Stomach (tissue), 9 donors: ENCODE results near the gene NDUFB6. TPM values are rescaled to one million over a fixed set of nuclear protein-coding genes. Genes with fewer than 3 reads are reported as not detected.

Experiments
- DNase-seq, 2 donors: peaks; one replicate each; pipeline versions ENCODE4 v3.0.0 to v3.0.0-alpha.2; 2013 to 2019
- H3K27ac ChIP-seq, 5 donors: fragments of 200-600 bp in 4 of 5; sonication (generic) in 4 of 5; one replicate each; pipeline ENCODE4 v1.5.1; 2013 to 2019; ENCODE audit warnings: mild to moderate bottlenecking in 1 of 5, moderate library complexity in 1 of 5
- H3K27me3 ChIP-seq, 3 donors: fragments of 200-600 bp; sonication (generic); one replicate each; pipeline ENCODE4 v1.5.1; 2017 to 2019; ENCODE audit warnings: mixed run types in 1 of 3
- H3K36me3 ChIP-seq, 4 donors: fragments of 200-600 bp; sonication (generic); 1 replicate in 3 of 4; 2 replicates in 1 of 4; pipeline ENCODE4 v1.5.1; 2016 to 2019
- H3K4me1 ChIP-seq, 4 donors: fragments of 200-600 bp; sonication (generic); one replicate each; pipeline ENCODE4 v1.5.1; 2016 to 2019
- H3K4me3 ChIP-seq, 4 donors: fragments of 200-600 bp; sonication (generic) in 3 of 4; one replicate each; pipeline ENCODE4 v1.5.1; 2016 to 2019; ENCODE audit warnings: mild to moderate bottlenecking in 1 of 4
- H3K9me3 ChIP-seq, 4 donors: fragments of 200-600 bp; sonication (generic); one replicate each; pipeline ENCODE4 v1.5.1; 2016 to 2019
- CTCF ChIP-seq, 7 experiments: fragments of 450-650 bp in 4 of 7; fragments of 200-600 bp in 3 of 7; sonication (generic) in 3 of 7; IDR thresholded peaks; one replicate each; pipeline ENCODE4 v1.5.1; 2016 to 2019; ENCODE audit warnings: antibody characterized with exemption in 7 of 7, control low read depth in 2 of 7, mild to moderate bottlenecking in 1 of 7
- EP300 ChIP-seq: sonication (generic); formaldehyde crosslinking; IDR thresholded peaks from one replicate; pipeline ENCODE4 v1.6.1; 2017; ENCODE audit warnings: antibody characterized with exemption
- POLR2A ChIP-seq, 4 donors: fragments of 450-650 bp; IDR thresholded peaks; one replicate each; pipeline ENCODE4 v1.6.1; 2016; ENCODE audit warnings: antibody characterized with exemption in 4 of 4, control low read depth in 2 of 4, mild to moderate bottlenecking in 1 of 4, moderate library complexity in 1 of 4
- POLR2AphosphoS5 ChIP-seq, 3 donors: sonication (generic); formaldehyde crosslinking; IDR thresholded peaks; one replicate each; pipeline ENCODE4 v1.6.1; 2016; ENCODE audit warnings: antibody characterized with exemption in 3 of 3
- WGBS, 5 donors: extraction: QIAGEN DNeasy Blood & Tissue Kit in 3 of 5; methylation state at CpG; one replicate each; pipeline versions ENCODE4 v1.1.5 to v1.1.7; 2013 to 2018; 5-methylcytosine and 5-hydroxymethylcytosine counted together
- intact Hi-C: fragments of 100-400 bp; cut with DNase I; formaldehyde crosslinking; loops from one replicate; pipeline ENCODE4 v1.15.1; 2023; ENCODE audit warnings: low total_unique reads
- polyA plus RNA-seq, 3 donors: library from polyadenylated mRNA; stranded (reverse); fragments of 200-250 nt; gene quantifications; one replicate each; pipeline ENCODE4 v1.2.3, GENCODE V29; 2013
- total RNA-seq, 5 donors: library from RNA; depleted of rRNA; stranded (reverse); fragments of >200 nt; gene quantifications; one replicate each; pipeline versions ENCODE4 v1.1.0 to v1.2.3, GENCODE V29; 2014 to 2016
- donor health status: healthy with polysubstance abuse.
- donor health status: Bipolar disorder and iron deficiency.
- donor health status: healthy.

NDUFB6 gene
- total and polyA plus RNA-seq, 8 donors, result 1.2 to 94.7 (median 44.9) TPM

- DNase-seq, result no peak
- peak overlapping the region in 1 of 4 donors; percentile 16 for H3K4me3 ChIP-seq
- peaks cover 0 to 8% (median 3%) of the 10 kb centered on the region in 4 donors for H3K4me1 ChIP-seq
- no peaks in the 10 kb centered on the region for H3K36me3 ChIP-seq
- no peak for TF ChIP-seq POLR2A (IDR thresholded peaks at IDR 0.05)
- no peak for TF ChIP-seq CTCF (IDR thresholded peaks at IDR 0.05)
- WGBS, 5 donors, result 56 to 62% (median 59%) methylated on average over 5 of the region's 5 CpGs
- H3K27ac ChIP-seq, result no peak overlapping the region
- H3K9me3 ChIP-seq, result no peaks in the 10 kb centered on the region
- H3K27me3 ChIP-seq, result peaks cover 0 to 9% (median 0%) of the 10 kb centered on the region in 3 donors
- intact Hi-C loops, result no loop called here
Measured at GRCh38 chr9:32578976-32579375, 6.0 kb upstream of the NDUFB6 start.

GRCh38 chr9:32577316-32577715 is 4.4 kb upstream of the NDUFB6 start:
- intact Hi-C loops, result no loop called here
- WGBS, 5 donors, result 78 to 85% (median 80%) methylated on average over 3 of the region's 3 CpGs
- H3K36me3 ChIP-seq, result no peaks in the 10 kb centered on the region

GRCh38 chr9:32574858-32575257 is 1.9 kb upstream of the NDUFB6 start:
- Histone ChIP-seq H3K4me1 (peaks cover 0 to 36% (median 26%) of the 10 kb centered on the region in 4 donors), H3K27ac (no peak overlapping the region), H3K9me3 (no peaks in the 10 kb centered on the region), H3K4me3 (no peak overlapping the region), H3K27me3 (no peaks in the 10 kb centered on the region), H3K36me3 (peaks cover 0 to 7% (median 2%) of the 10 kb centered on the region in 4 donors)
- TF ChIP-seq CTCF (IDR thresholded peaks at IDR 0.05), result no peak
- TF ChIP-seq POLR2A (IDR thresholded peaks at IDR 0.05), result no peak
- TF ChIP-seq POLR2AphosphoS5 (IDR thresholded peaks at IDR 0.05), result no peak
- no peak for TF ChIP-seq EP300
- no peak for DNase-seq
- intact Hi-C loops, result no loop called here
- WGBS, 5 donors, result 23 to 43% (median 35%) methylated on average over 1 of the region's 1 CpG

More at GRCh38 chr9:32577316-32577715, 4.4 kb upstream of the NDUFB6 start:
- H3K4me3 ChIP-seq, result no peak overlapping the region
- no peak for DNase-seq
- no peak for TF ChIP-seq POLR2AphosphoS5 (IDR thresholded peaks at IDR 0.05)
- no peak for TF ChIP-seq CTCF (IDR thresholded peaks at IDR 0.05)
- no peak for TF ChIP-seq POLR2A (IDR thresholded peaks at IDR 0.05)
- TF ChIP-seq EP300, result no peak
- no peak overlapping the region for H3K27ac ChIP-seq
- H3K9me3 ChIP-seq, result no peaks in the 10 kb centered on the region
- H3K27me3 ChIP-seq, result peaks cover 0 to 9% (median 0%) of the 10 kb centered on the region in 3 donors
- peaks cover 0 to 15% (median 7%) of the 10 kb centered on the region in 4 donors for H3K4me1 ChIP-seq

GRCh38 chr9:32573821-32574220 is 862 bp upstream of the NDUFB6 start:
- DNase-seq, result no peak
- WGBS, 5 donors, result 84 to 90% (median 88%) methylated on average over 7 of the region's 7 CpGs
- Histone ChIP-seq H3K36me3 (peaks cover 0 to 17% (median 9%) of the 10 kb centered on the region in 4 donors), H3K9me3 (no peaks in the 10 kb centered on the region), H3K27ac (peak overlapping the region in 4 of 5 donors; percentile 91 to 96 (median 92)), H3K27me3 (no peaks in the 10 kb centered on the region), H3K4me3 (peak overlapping the region in 2 of 4 donors; percentile 79), H3K4me1 (peaks cover 0 to 38% (median 22%) of the 10 kb centered on the region in 4 donors)
- TF ChIP-seq EP300 (no peak), POLR2A (IDR thresholded peaks at IDR 0.05) (no peak), POLR2AphosphoS5 (IDR thresholded peaks at IDR 0.05) (no peak), CTCF (IDR thresholded peaks at IDR 0.05) (no peak)
- intact Hi-C loops, result no loop called here
